GM18508 (cell line): ENCODE measurements around the gene FOXC2.

ENCODE experiments used
- ATAC-seq: cut with Tn5 transposase; IDR thresholded peaks from one replicate; pipeline ENCODE4 v1.9.1; 2021; ENCODE audit warnings: moderate number of reproducible peaks; ENCODE audit not compliant: insufficient read depth, unreplicated experiment

Gene FOXC2

DNA sequence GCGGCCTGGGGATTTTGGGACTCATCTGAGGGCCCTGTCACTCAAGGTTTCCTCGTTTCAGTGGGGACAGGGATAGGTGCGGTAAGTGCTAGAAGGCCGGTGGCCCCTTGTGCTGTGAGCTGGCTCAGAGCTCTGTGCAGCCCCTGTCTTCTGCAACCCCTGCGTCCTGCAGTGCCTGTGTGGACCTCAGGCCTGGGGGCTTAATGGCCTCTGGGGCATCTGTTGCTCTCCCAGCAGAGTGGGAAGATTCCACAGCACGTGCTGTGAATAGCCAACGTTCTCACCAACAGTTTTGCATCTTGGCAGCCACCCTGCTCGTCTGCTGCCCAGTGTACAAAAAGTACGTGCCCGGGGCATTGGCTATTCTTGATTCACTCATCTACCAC, 4.9 kb downstream of the FOXC2 start:
- ATAC-seq: no peak

GRCh38 chr16:86572041-86572521, 5.5 kb downstream of the FOXC2 start:
- ATAC-seq: no peak

DNA sequence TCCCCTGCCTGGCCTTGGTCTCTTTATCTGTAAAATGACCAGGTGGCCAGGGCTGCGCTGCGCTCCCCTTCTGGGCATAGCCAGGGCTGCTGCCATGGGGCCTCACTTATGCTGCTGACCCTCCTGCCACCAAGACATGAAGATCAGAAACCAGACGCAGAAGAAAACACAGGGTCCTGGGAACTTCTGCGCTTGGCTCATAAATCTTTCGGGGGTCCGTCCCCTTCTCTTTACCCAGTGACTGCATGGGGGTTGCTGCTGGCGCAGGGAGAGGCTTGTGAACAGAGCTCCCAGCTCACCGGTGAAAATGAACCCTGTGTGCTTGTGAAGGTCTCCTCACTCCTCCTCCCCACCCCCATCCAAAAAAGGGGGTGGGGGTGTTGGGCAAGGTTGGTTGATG, 6.0 kb downstream of the FOXC2 start:
- no peak for ATAC-seq

DNA sequence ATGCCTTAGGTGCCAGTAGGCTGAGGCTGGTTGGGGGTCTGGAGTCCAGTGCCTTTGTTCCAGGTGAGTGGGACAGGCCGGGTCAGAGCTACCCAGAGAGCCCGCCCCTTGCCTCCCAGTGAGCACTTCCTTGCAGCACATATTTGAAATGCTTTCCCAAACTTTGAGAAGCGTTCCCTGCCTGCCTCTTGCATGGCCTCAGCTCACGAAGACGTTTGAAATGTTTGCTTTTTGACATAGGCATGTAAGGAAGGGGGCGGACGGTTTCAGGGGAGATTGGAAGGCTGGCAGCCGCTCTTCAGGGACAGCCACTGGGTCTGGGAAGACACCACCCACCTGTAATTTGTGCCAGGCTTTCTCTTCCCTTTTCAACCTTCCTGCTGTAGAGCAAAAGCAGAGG, 6.6 kb downstream of the FOXC2 start:
- no peak for ATAC-seq

DNA sequence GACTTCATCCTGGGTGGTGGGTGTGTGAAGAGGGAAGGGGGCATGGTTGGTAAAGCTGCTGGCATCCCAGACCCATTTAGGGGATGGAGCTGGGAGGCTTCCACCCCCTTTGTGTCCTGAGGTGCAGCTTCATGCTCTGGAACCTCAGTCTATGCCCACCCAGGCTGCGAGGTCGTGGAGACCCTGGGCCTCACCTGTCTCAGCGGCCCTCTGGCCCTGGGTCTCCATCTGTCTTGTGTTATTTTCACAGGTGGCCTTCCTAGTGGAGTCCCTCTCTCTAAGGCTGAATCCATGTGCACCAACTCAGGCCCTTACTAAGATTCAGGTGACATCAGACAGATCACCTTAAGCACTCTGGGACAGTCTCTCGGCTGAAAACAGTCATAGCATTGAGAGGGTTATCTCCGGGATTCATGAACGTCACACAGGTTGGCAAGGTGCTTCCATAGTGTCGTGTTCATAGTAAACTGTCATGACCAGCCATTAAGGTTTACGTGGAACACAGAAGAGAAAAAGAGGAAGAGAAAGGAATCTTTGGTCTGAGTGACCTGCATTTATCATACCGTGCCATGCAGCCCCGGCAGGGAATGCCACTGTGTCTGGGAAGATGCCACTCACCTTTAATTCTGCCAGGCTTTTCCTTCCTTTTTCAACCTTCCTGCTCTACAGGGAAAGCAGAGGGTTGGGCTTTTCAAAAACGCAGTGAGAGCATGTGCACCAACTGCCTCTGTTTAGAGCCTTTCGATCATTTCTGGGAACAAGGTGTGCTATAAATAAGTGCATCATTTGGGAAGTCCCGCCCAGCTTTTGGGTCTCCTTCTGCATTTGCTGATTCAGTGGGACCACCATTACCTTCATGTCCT, 7.2 kb downstream of the FOXC2 start:
- ATAC-seq: no peak

DNA sequence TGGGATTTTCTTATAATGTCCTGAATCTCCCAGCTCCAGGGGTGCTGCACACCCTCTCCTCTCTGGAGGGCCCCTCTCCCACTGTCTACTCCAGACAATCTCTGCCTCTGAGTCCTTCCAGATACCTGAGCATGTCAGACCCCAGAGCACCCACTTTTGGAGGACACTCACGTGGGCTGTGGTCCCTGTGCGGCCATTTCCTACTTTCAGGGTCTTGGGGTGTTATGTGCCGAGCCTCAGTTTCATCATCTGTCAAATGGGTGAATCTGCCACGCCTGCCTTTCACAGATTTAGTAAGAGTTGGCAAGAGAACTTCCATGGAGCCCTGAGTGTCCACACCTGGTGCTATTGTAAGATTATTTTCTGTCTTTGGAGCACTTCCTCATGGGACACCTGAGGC, 8.0 kb downstream of the FOXC2 start:
- no peak for ATAC-seq

- no peak for ATAC-seq
Measured at GRCh38 chr16:86575095-86575685, 8.6 kb downstream of the FOXC2 start.

GRCh38 chr16:86575754-86576557, 9.3 kb downstream of the FOXC2 start:
- no peak for ATAC-seq

DNA sequence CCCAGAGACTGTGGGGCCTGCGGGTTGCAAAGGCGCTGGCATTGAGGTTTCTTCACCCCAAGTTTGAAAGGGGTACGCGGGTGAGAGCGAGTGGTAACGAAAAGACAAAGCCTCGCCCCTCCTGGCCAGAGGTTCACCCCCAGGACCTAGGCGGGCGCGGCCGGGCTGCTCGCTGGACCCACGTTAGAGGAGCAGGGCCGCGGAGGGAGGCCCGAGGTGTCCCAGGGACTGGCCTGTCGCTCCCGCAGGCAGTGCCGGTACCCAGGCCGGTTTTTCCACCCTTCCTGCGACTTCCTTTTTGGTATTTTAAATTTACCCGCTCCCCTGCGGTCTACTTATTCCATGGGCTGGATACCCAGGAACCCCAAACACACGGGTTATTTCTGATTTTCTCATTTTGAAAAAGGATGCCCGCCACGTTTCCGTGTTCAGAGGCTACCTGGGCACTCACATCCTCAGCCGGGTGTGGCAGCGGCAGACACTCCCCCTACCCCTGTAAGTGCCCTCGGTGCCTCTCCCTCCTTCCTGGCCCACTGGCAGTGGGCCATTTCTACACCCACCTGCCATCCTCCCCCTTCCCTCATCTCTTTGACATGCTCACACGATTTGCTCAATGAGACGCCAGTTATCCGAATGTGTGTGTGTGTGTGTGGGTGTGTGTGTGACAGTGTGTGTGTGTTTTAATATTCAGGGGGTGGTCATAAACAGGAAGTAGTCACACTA, 10.1 kb downstream of the FOXC2 start:
- ATAC-seq: no peak

- ATAC-seq: no peak
Measured at GRCh38 chr16:86577314-86577971, 10.8 kb downstream of the FOXC2 start.

GRCh38 chr16:86578061-86578599, 11.5 kb downstream of the FOXC2 start, which contains the start of gene FOXL1:
Gene FOXL1, plus strand, starts transcription at chr16:86578549. Its CDS starts 175 bp downstream, at chr16:86578724.
- ATAC-seq: no peak

- no peak for ATAC-seq
Measured at GRCh38 chr16:86578611-86579267, 12.1 kb downstream of the FOXC2 start.

- no peak for ATAC-seq
Measured at GRCh38 chr16:86579268-86580062, 12.8 kb downstream of the FOXC2 start.

GRCh38 chr16:86580063-86580790, 13.6 kb downstream of the FOXC2 start:
- ATAC-seq: no peak

DNA sequence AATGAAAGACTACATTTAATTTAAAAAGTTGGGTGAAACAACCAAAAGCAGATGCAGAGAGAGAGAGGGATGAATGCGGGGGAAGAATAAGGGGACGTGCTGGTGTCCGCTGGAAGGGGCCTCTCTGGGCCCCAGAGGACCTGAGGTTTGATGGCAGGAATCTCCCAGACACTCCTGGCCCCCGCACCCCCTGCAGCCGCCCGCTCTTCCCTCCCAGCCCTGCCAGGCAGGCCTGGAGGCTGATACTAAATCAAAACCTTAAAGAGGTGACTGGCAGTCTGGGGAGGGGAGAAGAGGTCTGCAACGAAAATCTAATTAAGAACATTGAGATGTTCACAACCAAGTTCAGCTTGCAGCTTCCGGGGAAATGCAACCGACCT, 14.2 kb downstream of the FOXC2 start:
- no peak for ATAC-seq

GRCh38 chr16:86581458-86581857, 14.8 kb downstream of the FOXC2 start:
- no peak for ATAC-seq

DNA sequence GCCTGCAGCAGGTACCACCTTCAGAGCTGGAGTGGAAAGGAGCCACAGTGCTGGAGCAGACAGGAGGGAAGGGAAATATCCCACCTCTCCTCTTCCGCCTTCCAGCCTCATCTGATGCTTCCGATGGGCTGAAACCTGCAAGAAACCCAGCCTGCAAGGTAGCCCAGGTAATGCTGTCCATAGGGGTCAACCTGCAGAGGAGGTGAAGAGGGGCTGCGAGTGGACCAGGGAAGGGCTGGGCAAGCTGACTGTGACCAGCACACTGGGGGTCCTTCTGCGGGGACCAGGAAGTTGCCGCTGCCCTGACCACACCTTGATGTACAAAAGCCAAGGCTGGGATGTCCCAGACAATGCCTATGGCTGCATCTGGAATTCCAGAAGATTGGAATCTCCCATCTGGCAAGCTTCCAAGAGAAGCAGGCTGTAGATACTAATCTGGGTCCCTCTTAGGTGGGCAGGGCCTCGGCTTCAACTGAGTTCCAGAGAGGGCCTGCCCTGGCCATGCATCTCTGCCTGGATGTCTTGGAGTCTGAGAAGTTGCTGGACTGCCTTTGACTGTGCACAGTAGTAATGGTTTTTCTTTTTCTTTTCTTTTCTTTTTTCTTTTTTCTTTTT, 17.5 kb downstream of the FOXC2 start:
- ATAC-seq: no peak
